Measurements from ENCODE around the gene REX1BD. TPM values are rescaled to one million over a fixed set of nuclear protein-coding genes. Genes with fewer than 3 reads are reported as not detected.

The REX1BD gene
- total and polyA plus RNA-seq, 4 donors = 25.9 to 71.9 (median 51.4) TPM

DNA sequence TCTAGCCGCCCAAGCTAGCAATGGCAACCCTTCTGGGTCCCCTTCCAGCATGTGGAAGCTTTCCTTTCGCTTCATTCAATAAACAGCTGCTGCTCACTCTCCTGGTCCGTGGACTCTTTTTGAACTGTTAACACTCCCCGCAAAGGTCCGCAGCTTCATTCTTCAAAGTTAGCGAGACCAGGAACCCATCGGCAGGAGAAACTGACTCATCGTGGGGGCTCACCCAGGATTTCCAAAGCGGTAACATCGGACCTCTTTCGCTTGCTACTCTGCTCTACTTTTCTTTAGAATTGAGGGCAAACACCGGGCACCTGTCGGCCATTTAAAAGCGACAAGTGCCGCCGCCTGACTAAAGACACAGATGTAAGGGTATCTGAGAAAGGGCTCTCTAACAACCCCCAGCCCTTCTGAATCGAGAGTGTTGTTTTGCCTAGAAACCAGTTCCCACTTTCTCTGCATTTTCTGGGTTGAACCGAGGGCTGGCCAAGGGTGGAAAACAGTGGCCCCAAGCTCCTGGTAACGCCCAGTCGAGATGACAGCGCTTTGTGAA is 11.2 kb upstream of the REX1BD start:
- H3K9me3 ChIP-seq (ENCODE audit: control insufficient read depth in 4 of 4, low read length in 3 of 4) = no peaks in the 10 kb centered on the region
- no peaks in the 10 kb centered on the region for H3K27me3 ChIP-seq (ENCODE audit: control insufficient read depth in 4 of 4, insufficient read depth in 4 of 4, low read length in 3 of 4)
- H3K4me1 ChIP-seq (ENCODE audit: control insufficient read depth in 4 of 4, insufficient read depth in 4 of 4, low read length in 3 of 4) = peaks cover 4 to 14% (median 10%) of the 10 kb centered on the region in 4 donors
- DNase-seq (ENCODE audit: low spot score) = no peak
- no peak overlapping the region for H3K9ac ChIP-seq (ENCODE audit: low read depth in 1 of 2, low read length in 2 of 2)
- H3K27ac ChIP-seq (ENCODE audit: low read depth in 1 of 2, low read length in 2 of 2) = no peak overlapping the region
- peaks cover 13 to 36% (median 25%) of the 10 kb centered on the region in 4 donors for H3K36me3 ChIP-seq (ENCODE audit: control insufficient read depth in 4 of 4, insufficient read depth in 3 of 4, low read depth in 1 of 4, low read length in 3 of 4)
- WGBS = 94% methylated on average over 21 of the region's 21 CpGs
- TF ChIP-seq HNF4A (conservative IDR thresholded peaks at IDR 0.05) (no peak), YY1 (IDR thresholded peaks at IDR 0.05) (no peak), JUND (IDR thresholded peaks at IDR 0.05) (no peak), TAF1 (conservative IDR thresholded peaks at IDR 0.05) (no peak), GABPA (IDR thresholded peaks at IDR 0.05 in 1 of 2, conservative IDR thresholded peaks at IDR 0.05 in 1 of 2) (no peak), FOXA1 (IDR thresholded peaks at IDR 0.05) (no peak), FOXA2 (IDR thresholded peaks at IDR 0.05) (no peak)
- TF ChIP-seq, protein P1, sequence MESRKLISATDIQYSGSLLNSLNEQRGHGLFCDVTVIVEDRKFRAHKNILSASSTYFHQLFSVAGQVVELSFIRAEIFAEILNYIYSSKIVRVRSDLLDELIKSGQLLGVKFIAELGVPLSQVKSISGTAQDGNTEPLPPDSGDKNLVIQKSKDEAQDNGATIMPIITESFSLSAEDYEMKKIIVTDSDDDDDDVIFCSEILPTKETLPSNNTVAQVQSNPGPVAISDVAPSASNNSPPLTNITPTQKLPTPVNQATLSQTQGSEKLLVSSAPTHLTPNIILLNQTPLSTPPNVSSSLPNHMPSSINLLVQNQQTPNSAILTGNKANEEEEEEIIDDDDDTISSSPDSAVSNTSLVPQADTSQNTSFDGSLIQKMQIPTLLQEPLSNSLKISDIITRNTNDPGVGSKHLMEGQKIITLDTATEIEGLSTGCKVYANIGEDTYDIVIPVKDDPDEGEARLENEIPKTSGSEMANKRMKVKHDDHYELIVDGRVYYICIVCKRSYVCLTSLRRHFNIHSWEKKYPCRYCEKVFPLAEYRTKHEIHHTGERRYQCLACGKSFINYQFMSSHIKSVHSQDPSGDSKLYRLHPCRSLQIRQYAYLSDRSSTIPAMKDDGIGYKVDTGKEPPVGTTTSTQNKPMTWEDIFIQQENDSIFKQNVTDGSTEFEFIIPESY (IDR thresholded peaks at IDR 0.05) = no peak
- no peak overlapping the region for H3K4me3 ChIP-seq (ENCODE audit: low read depth in 1 of 3, low read length in 3 of 3)

- DNase-seq (ENCODE audit: low spot score) = no peak
- H3K27ac ChIP-seq (ENCODE audit: low read depth in 1 of 2, low read length in 2 of 2) = no peak overlapping the region
- no peaks in the 10 kb centered on the region for H3K27me3 ChIP-seq (ENCODE audit: control insufficient read depth in 4 of 4, insufficient read depth in 4 of 4, low read length in 3 of 4)
- H3K4me1 ChIP-seq (ENCODE audit: control insufficient read depth in 4 of 4, insufficient read depth in 4 of 4, low read length in 3 of 4) = peaks cover 0 to 6% (median 4%) of the 10 kb centered on the region in 4 donors
- WGBS = 53% methylated on average over 7 of the region's 7 CpGs
- H3K9me3 ChIP-seq (ENCODE audit: control insufficient read depth in 4 of 4, low read length in 3 of 4) = no peaks in the 10 kb centered on the region
- no peak for TF ChIP-seq ATF3 (IDR thresholded peaks at IDR 0.05)
- peak in 1 of 2 donors; percentile 41 for TF ChIP-seq RXRA (IDR thresholded peaks at IDR 0.05)
- no peak for TF ChIP-seq RAD21 (IDR thresholded peaks at IDR 0.05)
- no peak for TF ChIP-seq TAF1 (conservative IDR thresholded peaks at IDR 0.05)
- TF ChIP-seq, protein P1 (IDR thresholded peaks at IDR 0.05) = no peak
- TF ChIP-seq JUND (IDR thresholded peaks at IDR 0.05) = no peak
- TF ChIP-seq HNF4A (conservative IDR thresholded peaks at IDR 0.05) = peak; percentile 51 to 71
- TF ChIP-seq NR2F2 (IDR thresholded peaks at IDR 0.05) = no peak
- no peak for TF ChIP-seq FOXA2 (IDR thresholded peaks at IDR 0.05)
- peaks cover 3 to 20% (median 11%) of the 10 kb centered on the region in 4 donors for H3K36me3 ChIP-seq (ENCODE audit: control insufficient read depth in 4 of 4, insufficient read depth in 3 of 4, low read depth in 1 of 4, low read length in 3 of 4)
- H3K4me3 ChIP-seq (ENCODE audit: low read depth in 1 of 3, low read length in 3 of 3) = no peak overlapping the region
- H3K9ac ChIP-seq (ENCODE audit: low read depth in 1 of 2, low read length in 2 of 2) = no peak overlapping the region
Measured at GRCh38 chr19:18580311-18580710, 8.3 kb upstream of the REX1BD start.

DNA sequence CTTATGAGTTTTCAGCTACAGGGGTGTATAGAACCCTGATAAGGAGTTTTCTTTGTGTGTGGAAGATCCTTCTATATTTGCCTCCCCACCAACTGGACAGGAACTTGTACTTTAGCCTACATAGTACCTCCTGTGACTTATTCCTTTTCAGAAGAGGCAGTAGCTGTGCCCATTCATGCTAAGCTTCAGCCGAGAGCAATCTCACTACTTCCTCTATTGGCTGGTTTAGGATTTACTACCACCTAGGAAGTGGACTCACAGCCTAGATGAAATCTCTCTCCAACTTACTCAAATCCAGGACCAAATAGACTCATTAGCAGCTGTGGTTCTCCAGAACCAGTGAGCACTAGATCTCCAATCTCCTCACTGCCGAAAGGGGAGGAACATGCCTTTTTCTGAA is 2.3 kb upstream of the REX1BD start:
- no peak overlapping the region for H3K4me3 ChIP-seq (ENCODE audit: low read depth in 1 of 3, low read length in 3 of 3)
- peaks cover 0 to 3% (median 1%) of the 10 kb centered on the region in 4 donors for H3K36me3 ChIP-seq (ENCODE audit: control insufficient read depth in 4 of 4, insufficient read depth in 3 of 4, low read depth in 1 of 4, low read length in 3 of 4)
- DNase-seq (ENCODE audit: low spot score) = no peak
- WGBS = 64% methylated on average over 2 of the region's 2 CpGs
- no peaks in the 10 kb centered on the region for H3K9me3 ChIP-seq (ENCODE audit: control insufficient read depth in 4 of 4, low read length in 3 of 4)
- no peak overlapping the region for H3K9ac ChIP-seq (ENCODE audit: low read depth in 1 of 2, low read length in 2 of 2)
- no peaks in the 10 kb centered on the region for H3K27me3 ChIP-seq (ENCODE audit: control insufficient read depth in 4 of 4, insufficient read depth in 4 of 4, low read length in 3 of 4)
- H3K27ac ChIP-seq (ENCODE audit: low read depth in 1 of 2, low read length in 2 of 2) = no peak overlapping the region
- TF ChIP-seq YY1 (IDR thresholded peaks at IDR 0.05) = no peak
- TF ChIP-seq GABPA (IDR thresholded peaks at IDR 0.05 in 1 of 2, conservative IDR thresholded peaks at IDR 0.05 in 1 of 2) = no peak
- TF ChIP-seq, protein P2, sequence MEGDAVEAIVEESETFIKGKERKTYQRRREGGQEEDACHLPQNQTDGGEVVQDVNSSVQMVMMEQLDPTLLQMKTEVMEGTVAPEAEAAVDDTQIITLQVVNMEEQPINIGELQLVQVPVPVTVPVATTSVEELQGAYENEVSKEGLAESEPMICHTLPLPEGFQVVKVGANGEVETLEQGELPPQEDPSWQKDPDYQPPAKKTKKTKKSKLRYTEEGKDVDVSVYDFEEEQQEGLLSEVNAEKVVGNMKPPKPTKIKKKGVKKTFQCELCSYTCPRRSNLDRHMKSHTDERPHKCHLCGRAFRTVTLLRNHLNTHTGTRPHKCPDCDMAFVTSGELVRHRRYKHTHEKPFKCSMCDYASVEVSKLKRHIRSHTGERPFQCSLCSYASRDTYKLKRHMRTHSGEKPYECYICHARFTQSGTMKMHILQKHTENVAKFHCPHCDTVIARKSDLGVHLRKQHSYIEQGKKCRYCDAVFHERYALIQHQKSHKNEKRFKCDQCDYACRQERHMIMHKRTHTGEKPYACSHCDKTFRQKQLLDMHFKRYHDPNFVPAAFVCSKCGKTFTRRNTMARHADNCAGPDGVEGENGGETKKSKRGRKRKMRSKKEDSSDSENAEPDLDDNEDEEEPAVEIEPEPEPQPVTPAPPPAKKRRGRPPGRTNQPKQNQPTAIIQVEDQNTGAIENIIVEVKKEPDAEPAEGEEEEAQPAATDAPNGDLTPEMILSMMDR (IDR thresholded peaks at IDR 0.05; ENCODE audit: low read depth, low read length, missing input control) = no peak
- no peak for TF ChIP-seq HNF4G (IDR thresholded peaks at IDR 0.05)
- TF ChIP-seq RAD21 (IDR thresholded peaks at IDR 0.05) = no peak
- TF ChIP-seq ATF3 (IDR thresholded peaks at IDR 0.05) = no peak
- TF ChIP-seq, protein P3, sequence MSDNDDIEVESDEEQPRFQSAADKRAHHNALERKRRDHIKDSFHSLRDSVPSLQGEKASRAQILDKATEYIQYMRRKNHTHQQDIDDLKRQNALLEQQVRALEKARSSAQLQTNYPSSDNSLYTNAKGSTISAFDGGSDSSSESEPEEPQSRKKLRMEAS (IDR thresholded peaks at IDR 0.05) = no peak
- no peak for TF ChIP-seq HNF4A (conservative IDR thresholded peaks at IDR 0.05)
- TF ChIP-seq, protein P1 (IDR thresholded peaks at IDR 0.05) = no peak
- no peak for TF ChIP-seq SP1 (IDR thresholded peaks at IDR 0.05)
- TF ChIP-seq EGR1 (IDR thresholded peaks at IDR 0.05; ENCODE audit: low read depth in 2 of 2) = no peak
- TF ChIP-seq NR2F2 (IDR thresholded peaks at IDR 0.05) = no peak
- TF ChIP-seq FOXA1 (IDR thresholded peaks at IDR 0.05) = no peak
- peaks cover 5 to 17% (median 11%) of the 10 kb centered on the region in 4 donors for H3K4me1 ChIP-seq (ENCODE audit: control insufficient read depth in 4 of 4, insufficient read depth in 4 of 4, low read length in 3 of 4)

All from liver (tissue), 9 donors.